ENCODE data around the gene CARMIL1.

Gene CARMIL1

GRCh38 chr6:25450469-25451198 lies 171.5 kb downstream of the CARMIL1 start:
- Histone ChIP-seq H3K4me2 (ENCODE audit: low read length) (no peak overlapping the region), H3K4me3 (ENCODE audit: low read depth, low read length) (no peak overlapping the region), H2AFZ (no peak overlapping the region), H3K4me1 (no peaks in the 10 kb centered on the region), H3K27me3 (ENCODE audit: control insufficient read depth, insufficient read depth, low read length) (no peaks in the 10 kb centered on the region), H3K9me3 (ENCODE audit: control insufficient read depth, low read length) (no peaks in the 10 kb centered on the region), H3K36me3 (ENCODE audit: control insufficient read depth, insufficient read depth, low read length) (peaks cover 2% of the 10 kb centered on the region), H3K9ac (no peak overlapping the region), H3K79me2 (no peaks in the 10 kb centered on the region), H3K27ac (no peak overlapping the region)
- no peak for TF ChIP-seq CTCF (IDR thresholded peaks at IDR 0.05)

GRCh38 chr6:25452031-25452430 lies 172.9 kb downstream of the CARMIL1 start:
- H3K4me2 ChIP-seq (ENCODE audit: low read length): no peak overlapping the region
- peaks cover 6% of the 10 kb centered on the region for H3K4me1 ChIP-seq
- H3K4me3 ChIP-seq (ENCODE audit: low read depth, low read length): no peak overlapping the region
- H3K9ac ChIP-seq: no peak overlapping the region
- no peaks in the 10 kb centered on the region for H3K36me3 ChIP-seq (ENCODE audit: control insufficient read depth, insufficient read depth, low read length)
- no peak overlapping the region for H2AFZ ChIP-seq
- H3K79me2 ChIP-seq: no peaks in the 10 kb centered on the region
- no peaks in the 10 kb centered on the region for H3K9me3 ChIP-seq (ENCODE audit: control insufficient read depth, low read length)
- TF ChIP-seq CTCF (IDR thresholded peaks at IDR 0.05): no peak
- no peak overlapping the region for H3K27ac ChIP-seq
- no peaks in the 10 kb centered on the region for H3K27me3 ChIP-seq (ENCODE audit: control insufficient read depth, insufficient read depth, low read length)

GRCh38 chr6:25453288-25453687 lies 174.1 kb downstream of the CARMIL1 start:
- no peak overlapping the region for H2AFZ ChIP-seq
- H3K9ac ChIP-seq: no peak overlapping the region
- no peak overlapping the region for H3K27ac ChIP-seq
- H3K27me3 ChIP-seq (ENCODE audit: control insufficient read depth, insufficient read depth, low read length): no peaks in the 10 kb centered on the region
- no peak overlapping the region for H3K4me3 ChIP-seq (ENCODE audit: low read depth, low read length)
- H3K4me2 ChIP-seq (ENCODE audit: low read length): no peak overlapping the region
- H3K36me3 ChIP-seq (ENCODE audit: control insufficient read depth, insufficient read depth, low read length): no peaks in the 10 kb centered on the region
- H3K9me3 ChIP-seq (ENCODE audit: control insufficient read depth, low read length): no peaks in the 10 kb centered on the region
- H3K79me2 ChIP-seq: no peaks in the 10 kb centered on the region
- TF ChIP-seq CTCF (IDR thresholded peaks at IDR 0.05): no peak
- H3K4me1 ChIP-seq: peaks cover 13% of the 10 kb centered on the region

GRCh38 chr6:25454136-25454535 lies 175.0 kb downstream of the CARMIL1 start:
- Histone ChIP-seq H3K36me3 (ENCODE audit: control insufficient read depth, insufficient read depth, low read length) (no peaks in the 10 kb centered on the region), H3K4me1 (peaks cover 13% of the 10 kb centered on the region)
- TF ChIP-seq CTCF (IDR thresholded peaks at IDR 0.05): no peak

More at GRCh38 chr6:25454136-25454535, 175.0 kb downstream of the CARMIL1 start:
- no peak overlapping the region for H3K4me3 ChIP-seq (ENCODE audit: low read depth, low read length)
- H3K4me2 ChIP-seq (ENCODE audit: low read length): no peak overlapping the region
- H3K27ac ChIP-seq: no peak overlapping the region
- no peaks in the 10 kb centered on the region for H3K27me3 ChIP-seq (ENCODE audit: control insufficient read depth, insufficient read depth, low read length)
- no peak overlapping the region for H2AFZ ChIP-seq
- no peak overlapping the region for H3K9ac ChIP-seq
- no peaks in the 10 kb centered on the region for H3K79me2 ChIP-seq
- H3K9me3 ChIP-seq (ENCODE audit: control insufficient read depth, low read length): no peaks in the 10 kb centered on the region
